HEK293 (cell line): Measurements from ENCODE around the gene P2RX1.

Source experiments
- CTCF ChIP-seq: fragments of 450-650 bp; formaldehyde crosslinking; IDR thresholded peaks from 2 replicates; pipeline ENCODE4 v1.5.1; 2016; ENCODE audit warnings: missing biosample characterization, missing genetic modification characterization
- TCF7L2 ChIP-seq: IDR thresholded peaks from 2 replicates; pipeline ENCODE4 v1.6.1; 2011; ENCODE audit warnings: low read depth, mild to moderate bottlenecking, inconsistent platforms, low read length, moderate library complexity, borderline replicate concordance
- ZBTB10 ChIP-seq: fragments of 450-650 bp; formaldehyde crosslinking; IDR thresholded peaks from 2 replicates; pipeline ENCODE4 v1.5.1; 2016; ENCODE audit warnings: missing biosample characterization, missing genetic modification characterization
- ZFHX2 ChIP-seq: fragments of 450-650 bp; formaldehyde crosslinking; conservative IDR thresholded peaks from 2 replicates; pipeline ENCODE4 v1.5.1; 2016; ENCODE audit warnings: missing biosample characterization, missing genetic modification characterization
- TF ChIP-seq, protein P1 (sequence below): IDR thresholded peaks from 2 replicates; pipeline ENCODE4 v1.6.1; 2011; ENCODE audit warnings: mild to moderate bottlenecking, low read depth, low read length, borderline replicate concordance

- TF ChIP-seq, protein P1, sequence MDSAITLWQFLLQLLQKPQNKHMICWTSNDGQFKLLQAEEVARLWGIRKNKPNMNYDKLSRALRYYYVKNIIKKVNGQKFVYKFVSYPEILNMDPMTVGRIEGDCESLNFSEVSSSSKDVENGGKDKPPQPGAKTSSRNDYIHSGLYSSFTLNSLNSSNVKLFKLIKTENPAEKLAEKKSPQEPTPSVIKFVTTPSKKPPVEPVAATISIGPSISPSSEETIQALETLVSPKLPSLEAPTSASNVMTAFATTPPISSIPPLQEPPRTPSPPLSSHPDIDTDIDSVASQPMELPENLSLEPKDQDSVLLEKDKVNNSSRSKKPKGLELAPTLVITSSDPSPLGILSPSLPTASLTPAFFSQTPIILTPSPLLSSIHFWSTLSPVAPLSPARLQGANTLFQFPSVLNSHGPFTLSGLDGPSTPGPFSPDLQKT, result no peak
- TF ChIP-seq TCF7L2 (no peak), CTCF (tag by site-specific recombination) (no peak), ZFHX2 (tag by site-specific recombination) (no peak), ZBTB10 (tag by site-specific recombination) (no peak)
Observed at GRCh38 chr17:3956983-3957382, 40.7 kb upstream of the P2RX1 start.
